MM.1S (cell line): ENCODE measurements around the gene ZNF692.

ENCODE experiments used
- DNase-seq: peaks from one replicate; pipeline ENCODE4 v3.0.0-alpha.2; 2015
- H2AFZ ChIP-seq: fragments of 300-600 bp; sonication (generic); 2 replicates; pipeline ENCODE4 v1.6.0; 2016; ENCODE audit warnings: antibody characterized with exemption, low read length
- H3F3A ChIP-seq: fragments of 300-600 bp; sonication (generic); 2 replicates; pipeline ENCODE4 v1.6.1; 2016; ENCODE audit warnings: mild to moderate bottlenecking, antibody characterized with exemption, low read length, moderate library complexity, mixed read lengths; ENCODE audit not compliant: insufficient read depth
- H3K27ac ChIP-seq: fragments of 300-600 bp; sonication (generic); 2 replicates; pipeline ENCODE4 v1.5.1; 2016; ENCODE audit warnings: mild to moderate bottlenecking, low read length
- H3K27me3 ChIP-seq: fragments of 300-600 bp; sonication (generic); replicated peaks from 2 replicates; pipeline ENCODE4 v1.6.0; 2016; ENCODE audit warnings: low read length; ENCODE audit not compliant: insufficient read depth
- H3K36me3 ChIP-seq: fragments of 300-600 bp; sonication (generic); replicated peaks from 2 replicates; pipeline ENCODE4 v1.6.1; 2016; ENCODE audit warnings: mild to moderate bottlenecking, low read length, mixed read lengths; ENCODE audit not compliant: insufficient read depth
- H3K4me1 ChIP-seq: fragments of 300-600 bp; sonication (generic); 2 replicates; pipeline ENCODE4 v1.6.1; 2016; ENCODE audit warnings: low read length, mixed read lengths
- H3K4me2 ChIP-seq: fragments of 300-600 bp; sonication (generic); 2 replicates; pipeline ENCODE4 v1.6.0; 2016; ENCODE audit warnings: low read depth, low read length
- H3K4me3 ChIP-seq: fragments of 300-600 bp; sonication (generic); 2 replicates; pipeline ENCODE4 v1.5.1; 2016; ENCODE audit warnings: low read length, mixed read lengths
- H3K79me2 ChIP-seq: fragments of 300-600 bp; sonication (generic); 2 replicates; pipeline ENCODE4 v1.6.1; 2016; ENCODE audit warnings: mixed run types, low read length, mixed read lengths
- H3K9ac ChIP-seq: fragments of 300-600 bp; sonication (generic); 2 replicates; pipeline ENCODE4 v1.6.1; 2016; ENCODE audit warnings: low read length, mixed read lengths
- H3K9me2 ChIP-seq: fragments of 300-600 bp; sonication (generic); replicated peaks from 2 replicates; pipeline ENCODE4 v1.6.1; 2016; ENCODE audit warnings: mild to moderate bottlenecking, low read length, mixed read lengths; ENCODE audit not compliant: insufficient read depth
- H3K9me3 ChIP-seq: fragments of 300-600 bp; sonication (generic); replicated peaks from 2 replicates; pipeline ENCODE4 v1.6.1; 2016; ENCODE audit warnings: mild to moderate bottlenecking, low read length, mixed read lengths; ENCODE audit not compliant: insufficient read depth
- H4K20me1 ChIP-seq: fragments of 300-600 bp; sonication (generic); 2 replicates; pipeline ENCODE4 v1.6.1; 2016; ENCODE audit warnings: mild to moderate bottlenecking, low read length, moderate library complexity, mixed read lengths; ENCODE audit not compliant: insufficient read depth
- CTCF ChIP-seq: fragments of 300-600 bp; sonication (generic); IDR thresholded peaks from 2 replicates; pipeline ENCODE4 v1.5.1; 2016; ENCODE audit warnings: antibody characterized with exemption, low read length, mixed read lengths
- EZH2 ChIP-seq: fragments of 300-600 bp; sonication (generic); optimal IDR thresholded peaks from 2 replicates; pipeline ENCODE3; 2017; ENCODE audit warnings: low read depth, mild to moderate bottlenecking, antibody characterized with exemption, low read length, mixed read lengths
- EZH2phosphoT487 ChIP-seq: fragments of 300-600 bp; sonication (generic); IDR thresholded peaks from 2 replicates; pipeline ENCODE4 v1.6.1; 2018; ENCODE audit warnings: antibody characterized with exemption, low read length

Gene ZNF692

GRCh38 chr1:248840946-248841345 is 17.9 kb downstream of the ZNF692 start:
- H3K4me3 ChIP-seq = no peak overlapping the region
- H3K27ac ChIP-seq = no peak overlapping the region
- no peak overlapping the region for H3K4me2 ChIP-seq
- H3K9me2 ChIP-seq = no peaks in the 10 kb centered on the region
- no peak for TF ChIP-seq EZH2
- no peak for TF ChIP-seq CTCF
- TF ChIP-seq EZH2phosphoT487 = no peak
- no peak for DNase-seq
- peaks cover 6% of the 10 kb centered on the region for H3K36me3 ChIP-seq
- no peaks in the 10 kb centered on the region for H4K20me1 ChIP-seq
- H3K9ac ChIP-seq = no peak overlapping the region
- no peak overlapping the region for H2AFZ ChIP-seq
- peaks cover 54% of the 10 kb centered on the region for H3K79me2 ChIP-seq
- no peaks in the 10 kb centered on the region for H3K4me1 ChIP-seq
- no peaks in the 10 kb centered on the region for H3K9me3 ChIP-seq
- peaks cover 8% of the 10 kb centered on the region for H3F3A ChIP-seq
- H3K27me3 ChIP-seq = no peaks in the 10 kb centered on the region

- no peaks in the 10 kb centered on the region for H3K9me3 ChIP-seq
- H3K79me2 ChIP-seq = peaks cover 49% of the 10 kb centered on the region
- peak overlapping the region; percentile 98 for H3K27ac ChIP-seq
- H3K9me2 ChIP-seq = no peaks in the 10 kb centered on the region
- no peaks in the 10 kb centered on the region for H3K4me1 ChIP-seq
- peak overlapping the region; percentile 96 for H3K4me3 ChIP-seq
- no peaks in the 10 kb centered on the region for H3K36me3 ChIP-seq
- H3K27me3 ChIP-seq = no peaks in the 10 kb centered on the region
- H2AFZ ChIP-seq = peak overlapping the region; percentile 70
- DNase-seq = no peak
- peak overlapping the region; percentile 99 for H3K9ac ChIP-seq
- H3K4me2 ChIP-seq = peak overlapping the region; percentile 86
- TF ChIP-seq CTCF (no peak), EZH2 (no peak), EZH2phosphoT487 (no peak)
- H3F3A ChIP-seq = peaks cover 8% of the 10 kb centered on the region
- no peaks in the 10 kb centered on the region for H4K20me1 ChIP-seq
These were observed 19.7 kb downstream of the ZNF692 start for GRCh38 chr1:248839168-248839555.

- H3K36me3 ChIP-seq = no peaks in the 10 kb centered on the region
- peak overlapping the region; percentile 98 for H3K27ac ChIP-seq
- H2AFZ ChIP-seq = peak overlapping the region; percentile 70
- H3F3A ChIP-seq = peaks cover 8% of the 10 kb centered on the region
- peak overlapping the region; percentile 99 for H3K9ac ChIP-seq
- peak overlapping the region; percentile 86 for H3K4me2 ChIP-seq
- no peaks in the 10 kb centered on the region for H4K20me1 ChIP-seq
- no peaks in the 10 kb centered on the region for H3K4me1 ChIP-seq
- peak overlapping the region; percentile 96 for H3K4me3 ChIP-seq
- H3K79me2 ChIP-seq = peaks cover 45% of the 10 kb centered on the region
- TF ChIP-seq CTCF = no peak
- TF ChIP-seq EZH2phosphoT487 = no peak
- no peak for TF ChIP-seq EZH2
- peak; percentile 95 for DNase-seq
- H3K27me3 ChIP-seq = no peaks in the 10 kb centered on the region; the same call in 1 of the 2 replicates
- no peaks in the 10 kb centered on the region for H3K9me2 ChIP-seq
- no peaks in the 10 kb centered on the region for H3K9me3 ChIP-seq
These were observed 20.3 kb downstream of the ZNF692 start for GRCh38 chr1:248838357-248839167.
